ENCODE results near the gene CEACAM7. TPM values are rescaled to one million over a fixed set of nuclear protein-coding genes. Genes with fewer than 3 reads are reported as not detected.

CEACAM7 gene
- total RNA-seq, 1 donor from 2014 or later = not detected

GRCh38 chr19:41734156-41734555 lies 46.1 kb upstream of the CEACAM7 start:
- H3K4me3 Mint-ChIP-seq (ENCODE audit: unreplicated experiment) = no peak overlapping the region
- TF ChIP-seq EZH2 (IDR thresholded peaks at IDR 0.05; ENCODE audit: insufficient read depth, low read length) (no peak), CTCF (IDR thresholded peaks at IDR 0.05; ENCODE audit: insufficient read depth, low read depth, low read length) (no peak)
- H3K27ac Mint-ChIP-seq (ENCODE audit: unreplicated experiment) = no peak overlapping the region
- Histone ChIP-seq H3K4me3 (ENCODE audit: insufficient read depth, low read depth, low read length) (no peak overlapping the region), H3K4me2 (ENCODE audit: low read length) (no peak overlapping the region), H3K27me3 (ENCODE audit: insufficient read depth, low read length) (no peaks in the 10 kb centered on the region), H3K4me1 (ENCODE audit: insufficient read depth, low read length) (no peaks in the 10 kb centered on the region), H4K20me1 (ENCODE audit: insufficient read depth, low read length) (no peaks in the 10 kb centered on the region), H3K79me2 (ENCODE audit: insufficient read depth, low read length) (no peaks in the 10 kb centered on the region), H3K36me3 (ENCODE audit: insufficient read depth, low read length) (no peaks in the 10 kb centered on the region), H3K27ac (ENCODE audit: low read depth, low read length) (no peak overlapping the region), H3K9me3 (ENCODE audit: insufficient read depth, low read depth, low read length) (no peaks in the 10 kb centered on the region), H2AFZ (ENCODE audit: low read depth, low read length) (no peak overlapping the region), H3K9ac (ENCODE audit: low read length) (no peak overlapping the region)
- H3K9me3 Mint-ChIP-seq (ENCODE audit: unreplicated experiment) = no peaks in the 10 kb centered on the region
- H3K36me3 Mint-ChIP-seq (ENCODE audit: low read depth, unreplicated experiment) = no peaks in the 10 kb centered on the region
- peaks cover 36% of the 10 kb centered on the region for H3K27me3 Mint-ChIP-seq (ENCODE audit: low read depth, unreplicated experiment)
- DNase-seq (ENCODE audit: low read depth) = no peak
- H3K4me1 Mint-ChIP-seq (ENCODE audit: low read depth, unreplicated experiment) = no peaks in the 10 kb centered on the region
- FAIRE-seq = no peak

GRCh38 chr19:41726493-41726892 lies 38.4 kb upstream of the CEACAM7 start:
- Histone ChIP-seq H3K27me3 (ENCODE audit: insufficient read depth, low read length) (no peaks in the 10 kb centered on the region), H3K4me2 (ENCODE audit: low read length) (no peak overlapping the region), H3K36me3 (ENCODE audit: insufficient read depth, low read length) (no peaks in the 10 kb centered on the region), H3K9me3 (ENCODE audit: insufficient read depth, low read depth, low read length) (no peaks in the 10 kb centered on the region), H3K27ac (ENCODE audit: low read depth, low read length) (no peak overlapping the region), H3K9ac (ENCODE audit: low read length) (no peak overlapping the region), H2AFZ (ENCODE audit: low read depth, low read length) (no peak overlapping the region), H3K79me2 (ENCODE audit: insufficient read depth, low read length) (no peaks in the 10 kb centered on the region), H4K20me1 (ENCODE audit: insufficient read depth, low read length) (no peaks in the 10 kb centered on the region), H3K4me3 (ENCODE audit: insufficient read depth, low read depth, low read length) (no peak overlapping the region), H3K4me1 (ENCODE audit: insufficient read depth, low read length) (no peaks in the 10 kb centered on the region)
- no peak for DNase-seq (ENCODE audit: low read depth)
- TF ChIP-seq EZH2 (IDR thresholded peaks at IDR 0.05; ENCODE audit: insufficient read depth, low read length) (no peak), CTCF (IDR thresholded peaks at IDR 0.05; ENCODE audit: insufficient read depth, low read depth, low read length) (no peak)
- Mint-ChIP-seq H3K4me1 (ENCODE audit: low read depth, unreplicated experiment) (no peaks in the 10 kb centered on the region), H3K9me3 (ENCODE audit: unreplicated experiment) (no peaks in the 10 kb centered on the region), H3K4me3 (ENCODE audit: unreplicated experiment) (no peak overlapping the region), H3K27me3 (ENCODE audit: low read depth, unreplicated experiment) (peaks cover 31% of the 10 kb centered on the region), H3K27ac (ENCODE audit: unreplicated experiment) (no peak overlapping the region), H3K36me3 (ENCODE audit: low read depth, unreplicated experiment) (no peaks in the 10 kb centered on the region)
- FAIRE-seq = no peak

- Histone ChIP-seq H3K27me3 (ENCODE audit: insufficient read depth, low read length) (no peaks in the 10 kb centered on the region), H3K79me2 (ENCODE audit: insufficient read depth, low read length) (no peaks in the 10 kb centered on the region), H3K9me3 (ENCODE audit: insufficient read depth, low read depth, low read length) (no peaks in the 10 kb centered on the region), H3K4me3 (ENCODE audit: insufficient read depth, low read depth, low read length) (no peak overlapping the region), H3K4me2 (ENCODE audit: low read length) (no peak overlapping the region), H3K4me1 (ENCODE audit: insufficient read depth, low read length) (no peaks in the 10 kb centered on the region), H3K27ac (ENCODE audit: low read depth, low read length) (no peak overlapping the region), H2AFZ (ENCODE audit: low read depth, low read length) (no peak overlapping the region), H4K20me1 (ENCODE audit: insufficient read depth, low read length) (no peaks in the 10 kb centered on the region), H3K9ac (ENCODE audit: low read length) (no peak overlapping the region), H3K36me3 (ENCODE audit: insufficient read depth, low read length) (no peaks in the 10 kb centered on the region)
- TF ChIP-seq EZH2 (IDR thresholded peaks at IDR 0.05; ENCODE audit: insufficient read depth, low read length) (no peak), CTCF (IDR thresholded peaks at IDR 0.05; ENCODE audit: insufficient read depth, low read depth, low read length) (no peak)
- H3K27ac Mint-ChIP-seq (ENCODE audit: unreplicated experiment) = no peak overlapping the region
- FAIRE-seq (no peak), DNase-seq (ENCODE audit: low read depth) (no peak)
- H3K4me1 Mint-ChIP-seq (ENCODE audit: low read depth, unreplicated experiment) = no peaks in the 10 kb centered on the region
- H3K4me3 Mint-ChIP-seq (ENCODE audit: unreplicated experiment) = no peak overlapping the region
- peaks cover 51% of the 10 kb centered on the region for H3K27me3 Mint-ChIP-seq (ENCODE audit: low read depth, unreplicated experiment)
- peaks cover 2% of the 10 kb centered on the region for H3K9me3 Mint-ChIP-seq (ENCODE audit: unreplicated experiment)
- H3K36me3 Mint-ChIP-seq (ENCODE audit: low read depth, unreplicated experiment) = no peaks in the 10 kb centered on the region
Observed at GRCh38 chr19:41720103-41720502, 32.0 kb upstream of the CEACAM7 start.
